SH-SY5Y (cell line): ENCODE results near the gene RPS15A.

Experiments used
- GATA2 ChIP-seq: IDR thresholded peaks from 2 replicates; pipeline ENCODE4 v1.6.1; 2011; ENCODE audit warnings: mild to moderate bottlenecking, low read depth, low read length
- GATA3 ChIP-seq: IDR thresholded peaks from 2 replicates; pipeline ENCODE4 v1.6.1; 2011; ENCODE audit warnings: low read depth, mild to moderate bottlenecking, low read length, moderate library complexity

- TF ChIP-seq GATA2 (no peak), GATA3 (no peak)
Observed at GRCh38 chr16:18834864-18835263, 44.7 kb upstream of the RPS15A start.
